ENCODE results near the gene CHKA. TPM values are rescaled to one million over a fixed set of nuclear protein-coding genes. Genes with fewer than 3 reads are reported as not detected.

The CHKA gene
- total RNA-seq, 4 donors from 2014 or later, result 86.8 to 106 (median 93.1) TPM

GRCh38 chr11:68041617-68042218 lies 79.5 kb downstream of the CHKA start:
- intact Hi-C loops (cut with DNase I), result loop anchor here (5.0 kb wide), 1 partner anchor 81 kb away; the partner anchor contains the start of gene CHKA
- H3K4me1 ChIP-seq, result peaks cover 32 to 39% of the 10 kb centered on the region in 2 donors
- H3K4me3 ChIP-seq (replicated peaks in 1 of 3), result no peak overlapping the region
- H3K27me3 ChIP-seq, result no peaks in the 10 kb centered on the region
- no peak overlapping the region for H3K27ac ChIP-seq
- peaks cover 10 to 12% of the 10 kb centered on the region in 2 donors for H3K36me3 ChIP-seq
- DNase-seq, result no peak
- TF ChIP-seq POLR2A (IDR thresholded peaks at IDR 0.05), result no peak
- TF ChIP-seq, protein P1, sequence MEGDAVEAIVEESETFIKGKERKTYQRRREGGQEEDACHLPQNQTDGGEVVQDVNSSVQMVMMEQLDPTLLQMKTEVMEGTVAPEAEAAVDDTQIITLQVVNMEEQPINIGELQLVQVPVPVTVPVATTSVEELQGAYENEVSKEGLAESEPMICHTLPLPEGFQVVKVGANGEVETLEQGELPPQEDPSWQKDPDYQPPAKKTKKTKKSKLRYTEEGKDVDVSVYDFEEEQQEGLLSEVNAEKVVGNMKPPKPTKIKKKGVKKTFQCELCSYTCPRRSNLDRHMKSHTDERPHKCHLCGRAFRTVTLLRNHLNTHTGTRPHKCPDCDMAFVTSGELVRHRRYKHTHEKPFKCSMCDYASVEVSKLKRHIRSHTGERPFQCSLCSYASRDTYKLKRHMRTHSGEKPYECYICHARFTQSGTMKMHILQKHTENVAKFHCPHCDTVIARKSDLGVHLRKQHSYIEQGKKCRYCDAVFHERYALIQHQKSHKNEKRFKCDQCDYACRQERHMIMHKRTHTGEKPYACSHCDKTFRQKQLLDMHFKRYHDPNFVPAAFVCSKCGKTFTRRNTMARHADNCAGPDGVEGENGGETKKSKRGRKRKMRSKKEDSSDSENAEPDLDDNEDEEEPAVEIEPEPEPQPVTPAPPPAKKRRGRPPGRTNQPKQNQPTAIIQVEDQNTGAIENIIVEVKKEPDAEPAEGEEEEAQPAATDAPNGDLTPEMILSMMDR (IDR thresholded peaks at IDR 0.05), result no peak
- no peaks in the 10 kb centered on the region for H3K9me3 ChIP-seq
- 80 to 86% methylated on average over 10 to 12 of the region's 12 CpGs for WGBS, 2 donors

- Histone ChIP-seq H3K36me3 (peaks cover 12 to 14% of the 10 kb centered on the region in 2 donors), H3K9me3 (no peaks in the 10 kb centered on the region), H3K4me1 (peaks cover 35 to 42% of the 10 kb centered on the region in 2 donors), H3K4me3 (replicated peaks in 1 of 3) (peak overlapping the region in 1 of 3 donors; percentile 48), H3K27ac (peak overlapping the region; percentile 88 to 94 (median 91)), H3K27me3 (no peaks in the 10 kb centered on the region)
- WGBS, 2 donors, result 85 to 94% methylated on average over 12 to 22 of the region's 23 CpGs
- DNase-seq, result no peak
- no peak for TF ChIP-seq POLR2A (IDR thresholded peaks at IDR 0.05)
- intact Hi-C loops (cut with DNase I), result loop anchor here (5.0 kb wide), 1 partner anchor 81 kb away; the partner anchor contains the start of gene CHKA
These were observed 80.1 kb downstream of the CHKA start for GRCh38 chr11:68040957-68041591.

DNA sequence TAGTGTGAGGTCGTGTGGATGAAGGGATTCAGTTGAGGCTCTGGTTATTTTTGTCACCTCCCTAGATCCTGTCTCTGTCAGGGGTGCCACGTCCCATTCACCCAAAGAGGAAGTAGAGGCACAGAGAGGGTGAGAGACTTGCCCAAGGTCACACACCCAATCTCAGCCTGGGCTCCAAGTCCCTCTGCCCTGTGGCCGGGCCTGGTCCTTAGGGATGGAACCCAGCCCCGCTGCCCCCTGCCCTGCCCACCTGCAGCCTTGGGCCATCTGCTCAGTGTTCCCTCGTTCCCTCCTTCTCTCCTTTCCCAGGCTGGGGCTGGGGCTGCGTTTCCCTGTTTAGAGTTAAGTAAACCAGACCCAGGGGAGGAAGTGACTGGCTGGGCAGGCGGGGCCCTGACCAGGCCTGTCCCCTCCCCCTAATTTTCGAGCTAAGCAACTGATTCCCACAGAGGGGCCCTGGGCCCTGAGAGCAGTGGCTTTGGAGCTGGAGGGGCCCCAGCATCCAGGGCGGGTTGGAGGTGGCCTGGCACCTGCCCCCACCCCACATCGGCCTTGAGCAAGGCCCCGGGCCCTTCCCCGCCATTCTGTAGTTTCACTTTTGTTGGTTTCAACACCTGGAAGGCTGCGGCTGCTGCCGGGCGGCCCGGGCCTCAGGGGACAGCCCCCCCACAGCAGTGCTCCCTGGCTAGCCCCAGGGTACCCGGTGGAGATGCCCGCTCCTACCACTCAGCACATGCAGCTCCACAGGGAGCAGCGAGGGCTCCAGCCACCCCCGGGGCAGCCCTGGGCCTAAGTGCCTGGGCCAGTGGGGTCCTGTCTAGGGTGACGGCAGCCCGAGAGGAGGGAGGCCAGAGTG lies 80.9 kb downstream of the CHKA start:
- peaks cover 12 to 14% of the 10 kb centered on the region in 2 donors for H3K36me3 ChIP-seq

DNA sequence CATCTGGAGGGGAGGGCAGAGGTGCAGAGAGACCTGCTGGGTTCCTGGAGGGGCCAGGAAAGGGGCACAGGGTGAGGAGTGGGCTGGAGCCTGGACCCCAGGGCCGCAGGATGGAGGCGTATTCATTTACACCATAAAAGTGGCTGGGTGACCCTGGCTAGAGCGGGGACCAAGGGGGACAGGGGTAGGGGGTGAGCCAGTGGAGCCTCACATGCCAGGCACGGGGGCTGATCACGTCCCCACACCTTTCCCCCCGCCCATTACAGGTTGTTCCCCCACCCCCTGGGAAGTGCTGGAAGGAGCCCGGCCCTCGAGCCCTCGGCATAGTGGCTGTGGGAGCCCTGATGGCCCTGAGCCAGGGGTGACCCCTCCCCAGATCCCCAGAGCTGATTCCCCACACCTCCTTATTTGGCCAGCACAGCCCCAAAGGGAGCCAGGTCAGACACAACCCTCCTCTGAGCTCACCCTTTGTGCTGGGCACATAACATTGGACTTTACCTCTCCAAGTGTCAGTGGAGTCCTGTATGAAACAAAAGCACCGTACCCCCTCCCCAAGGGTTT lies 81.6 kb downstream of the CHKA start:
- H3K36me3 ChIP-seq, result peaks cover 6 to 13% of the 10 kb centered on the region in 2 donors
- 34 to 35% methylated on average over 6 to 9 of the region's 10 CpGs for WGBS, 2 donors
- no peak for DNase-seq

More for the DNA sequence above, 80.9 kb downstream of the CHKA start:
- peak overlapping the region in 1 of 3 donors; percentile 48 for H3K4me3 ChIP-seq (replicated peaks in 1 of 3)
- TF ChIP-seq POLR2A (IDR thresholded peaks at IDR 0.05), result peak in 1 of 2 donors; percentile 38
- TF ChIP-seq, protein P1 (IDR thresholded peaks at IDR 0.05), result no peak
- no peaks in the 10 kb centered on the region for H3K27me3 ChIP-seq
- H3K27ac ChIP-seq, result peak overlapping the region; percentile 88 to 94 (median 91)
- peaks cover 35 to 42% of the 10 kb centered on the region in 2 donors for H3K4me1 ChIP-seq
- DNase-seq, result peak; percentile 71 to 76
- intact Hi-C loops (cut with DNase I), result loop anchor here (5.0 kb wide), 1 partner anchor 82 kb away; the partner anchor contains the start of gene CHKA
- no peaks in the 10 kb centered on the region for H3K9me3 ChIP-seq
- 24 to 48% methylated on average over 2 to 21 of the region's 22 CpGs for WGBS, 2 donors

More for the DNA sequence above, 81.6 kb downstream of the CHKA start:
- Histone ChIP-seq H3K9me3 (no peaks in the 10 kb centered on the region), H3K4me3 (replicated peaks in 1 of 3) (peak overlapping the region; percentile 34 to 64 (median 48)), H3K27me3 (no peaks in the 10 kb centered on the region), H3K27ac (peak overlapping the region; percentile 88 to 94 (median 91)), H3K4me1 (peaks cover 35 to 42% of the 10 kb centered on the region in 2 donors)
- intact Hi-C loops (cut with DNase I), result loop anchor here (5.0 kb wide), 1 partner anchor 83 kb away; the partner anchor contains the start of gene CHKA
- TF ChIP-seq POLR2A (IDR thresholded peaks at IDR 0.05), result no peak
- TF ChIP-seq, protein P1 (IDR thresholded peaks at IDR 0.05), result no peak

Measured in thyroid gland (tissue), 4 donors.